ENCODE measurements around the gene FABP3. TPM values are rescaled to one million over a fixed set of nuclear protein-coding genes. Genes with fewer than 3 reads are reported as not detected.

FABP3 gene
- total and polyA plus RNA-seq, 2 of the 8 experiments (the other 6 are each of a cell fraction or from before 2014, with no cell fraction given): 34.8 to 43.9 TPM

GRCh38 chr1:31381394-31382294 lies 8.8 kb upstream of the FABP3 start:
- Histone ChIP-seq H4K91ac (replicated peaks; ENCODE audit: insufficient read length, low read length) (no peak overlapping the region), H3K36me3 (ENCODE audit: control insufficient read depth in 2 of 4, insufficient read depth in 4 of 4, low read length in 3 of 4) (no peaks in the 10 kb centered on the region), H3K9ac (replicated peaks in 1 of 4; ENCODE audit: extremely low read depth in 1 of 4, low read depth in 3 of 4, low read length in 3 of 4) (no peak overlapping the region), H3K14ac (ENCODE audit: insufficient read length) (no peak overlapping the region), H2BK20ac (ENCODE audit: low read length) (no peak overlapping the region), H2BK5ac (ENCODE audit: low read depth, low read length) (no peak overlapping the region), H2AK5ac (ENCODE audit: low read depth, low read length) (no peak overlapping the region), H3K4me3 (ENCODE audit: extremely low read depth in 1 of 4, insufficient read depth in 2 of 4, low read depth in 3 of 4, low read length in 4 of 4) (no peak overlapping the region), H3K4me1 (replicated peaks in 1 of 4; ENCODE audit: control insufficient read depth in 3 of 4, insufficient read depth in 4 of 4, low read length in 3 of 4) (peaks cover 0 to under 1% (median under 1%) of the 10 kb centered on the region in 4 experiments; a peak in 5 of 7 replicates), H3K79me2 (ENCODE audit: control insufficient read depth in 1 of 2, insufficient read depth in 2 of 2, low read length in 2 of 2) (no peaks in the 10 kb centered on the region), H2AFZ (ENCODE audit: low read length) (no peak overlapping the region), H2BK12ac (ENCODE audit: low read depth, low read length) (0 out of 2 replicates have a peak overlapping the region, but pooled peaks have one; percentile 33), H3K18ac (ENCODE audit: extremely low read depth, low read length) (no peak overlapping the region), H3K4me2 (ENCODE audit: insufficient read depth in 1 of 2, low read depth in 2 of 2, low read length in 2 of 2) (no peak overlapping the region), H3K23me2 (ENCODE audit: low read depth, low read length) (no peaks in the 10 kb centered on the region), H2BK15ac (ENCODE audit: low read length) (no peak overlapping the region; the same call in 1 of the 2 replicates), H4K5ac (ENCODE audit: insufficient read length, low read depth, low read length) (no peak overlapping the region), H3K9me3 (ENCODE audit: insufficient read depth in 2 of 2, low read depth in 1 of 2, low read length in 1 of 2) (no peaks in the 10 kb centered on the region), H2BK120ac (replicated peaks; ENCODE audit: low read depth, low read length) (no peak overlapping the region), H3K27me3 (replicated peaks in 1 of 4; ENCODE audit: control insufficient read depth in 3 of 4, extremely low read depth in 1 of 4, insufficient read depth in 3 of 4, low read length in 3 of 4) (no peaks in the 10 kb centered on the region), H3K4ac (replicated peaks; ENCODE audit: insufficient read length, low read depth, low read length) (no peak overlapping the region), H3K56ac (replicated peaks; ENCODE audit: insufficient read length, low read depth, low read length) (no peak overlapping the region), H3K27ac (ENCODE audit: low read depth, low read length) (no peak overlapping the region), H3K79me1 (ENCODE audit: low read depth, low read length) (no peaks in the 10 kb centered on the region), H3K23ac (ENCODE audit: insufficient read length) (no peak overlapping the region), H4K8ac (ENCODE audit: extremely low read depth, insufficient read depth, low read length) (no peak overlapping the region), H4K20me1 (replicated peaks in 1 of 2; ENCODE audit: control insufficient read depth in 1 of 2, insufficient read depth in 2 of 2, low read length in 2 of 2) (no peaks in the 10 kb centered on the region)
- POLR2A ChIA-PET (ENCODE audit: partially characterized antibody): interaction anchor here (0.9 to 1.3 kb wide), 2 partner anchors 9 to 55 kb away, joined by 3 read pairs; partner anchors contain the start of gene FABP3
- 73% methylated on average over 6 of the region's 6 CpGs; no CpG with 5 or more reads in 1 of the 2 experiments for WGBS, 2 experiments (ENCODE audit: extremely low coverage in 1 of 2, insufficient coverage in 1 of 2, insufficient read length in 1 of 2, insufficient replicate concordance in 2 of 2, low coverage in 1 of 2, low lambda C conversion rate in 2 of 2, missing lambda C conversion rate in 1 of 2)
- no peak for TF ChIP-seq SRF (IDR thresholded peaks at IDR 0.05; ENCODE audit: low read depth, low read length)
- no peak for TF ChIP-seq EZH2 (IDR thresholded peaks at IDR 0.05; ENCODE audit: low read depth, low read length, severe bottlenecking)
- TF ChIP-seq CREB1 (IDR thresholded peaks at IDR 0.05): no peak
- no peak for TF ChIP-seq CTBP2 (IDR thresholded peaks at IDR 0.05; ENCODE audit: borderline replicate concordance, insufficient read depth, insufficient read length, low read length)
- FAIRE-seq (no peak), DNase-seq (ENCODE audit: low read depth in 1 of 2, low spot score in 2 of 2) (no peak)
- CTCF ChIA-PET (ENCODE audit: partially characterized antibody): no interaction called here

Measured in H1 (cell line).